KMS-11 (cell line): ENCODE data around the gene ZNF92.
"Not testable (repeated sequence)": the region's sequence is repeated elsewhere in the genome, so short reads cannot be mapped to it uniquely, and the experiment has no call there.

ENCODE experiments used
- H2AFZ ChIP-seq: fragments of 200-600 bp; sonication (generic); 2 replicates; pipeline ENCODE4 v1.6.1; 2016; ENCODE audit warnings: antibody characterized with exemption, mixed run types, low read depth
- H3K27ac ChIP-seq: fragments of 200-600 bp; sonication (generic); 2 replicates; pipeline ENCODE4 v1.6.1; 2016; ENCODE audit warnings: mild to moderate bottlenecking, mixed run types
- H3K27me3 ChIP-seq: fragments of 200-600 bp; sonication (generic); 2 replicates; pipeline ENCODE4 v1.6.1; 2017; ENCODE audit warnings: mild to moderate bottlenecking, low read depth, mixed run types, moderate library complexity; ENCODE audit not compliant: insufficient read depth
- H3K36me3 ChIP-seq: fragments of 200-600 bp; sonication (generic); 2 replicates; pipeline ENCODE4 v1.6.1; 2017; ENCODE audit warnings: mild to moderate bottlenecking, mixed run types; ENCODE audit not compliant: insufficient read depth
- H3K4me1 ChIP-seq: fragments of 200-600 bp; sonication (generic); 2 replicates; pipeline ENCODE4 v1.6.1; 2016; ENCODE audit warnings: mild to moderate bottlenecking, low read depth, mixed run types; ENCODE audit not compliant: poor library complexity, severe bottlenecking
- H3K4me2 ChIP-seq: fragments of 200-600 bp; sonication (generic); 2 replicates; pipeline ENCODE4 v1.7.0; 2016; ENCODE audit warnings: mild to moderate bottlenecking, mixed run types
- H3K4me3 ChIP-seq: fragments of 200-600 bp; sonication (generic); IDR thresholded peaks from 2 replicates; pipeline ENCODE4 v1.6.1; 2017; ENCODE audit warnings: low read depth, low read length, mixed read lengths; ENCODE audit not compliant: insufficient read depth
- H3K79me2 ChIP-seq: fragments of 200-600 bp; sonication (generic); 2 replicates; pipeline ENCODE4 v1.6.1; 2016; ENCODE audit warnings: low read depth, mixed run types; ENCODE audit not compliant: insufficient read depth
- H3K9ac ChIP-seq: fragments of 200-600 bp; sonication (generic); 2 replicates; pipeline ENCODE4 v1.6.1; 2016; ENCODE audit warnings: mild to moderate bottlenecking, mixed run types
- H4K20me1 ChIP-seq: fragments of 200-600 bp; sonication (generic); 2 replicates; pipeline ENCODE4 v1.6.1; 2016; ENCODE audit warnings: mild to moderate bottlenecking, mixed run types; ENCODE audit not compliant: insufficient read depth
- CTCF ChIP-seq: fragments of 200-600 bp; sonication (generic); conservative IDR thresholded peaks from 2 replicates; pipeline ENCODE4 v1.6.1; 2017; ENCODE audit warnings: low read depth, mild to moderate bottlenecking, antibody characterized with exemption, low read length, moderate library complexity, mixed read lengths

Gene ZNF92

DNA sequence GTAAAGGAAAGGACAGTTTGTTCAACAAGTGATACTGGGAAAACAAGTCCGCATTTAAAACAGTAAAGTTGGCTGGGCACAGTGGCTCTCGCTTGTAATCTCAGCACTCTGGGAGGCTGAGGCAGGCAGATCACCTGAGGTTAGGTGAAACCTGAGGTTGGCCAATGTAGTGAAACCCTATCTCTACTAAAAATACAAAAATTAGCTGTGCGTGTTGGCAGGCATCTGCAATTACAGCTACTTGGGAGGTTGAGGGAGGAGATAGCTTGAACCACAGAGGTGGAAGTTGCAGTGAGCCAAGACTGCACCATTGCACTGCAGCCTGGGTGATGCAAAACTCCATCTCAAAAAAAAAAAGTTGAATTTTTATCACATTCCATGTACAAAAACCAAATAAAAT lies 35.7 kb downstream of the ZNF92 start:
- H3K4me2 ChIP-seq: no peak overlapping the region
- no peaks in the 10 kb centered on the region for H3K36me3 ChIP-seq
- no peaks in the 10 kb centered on the region for H3K4me1 ChIP-seq
- no peak overlapping the region for H3K4me3 ChIP-seq
- TF ChIP-seq CTCF: no peak
- H3K27ac ChIP-seq: no peak overlapping the region
- no peak overlapping the region for H2AFZ ChIP-seq
- no peaks in the 10 kb centered on the region for H3K27me3 ChIP-seq
- no peak overlapping the region for H3K9ac ChIP-seq
- H3K79me2 ChIP-seq: no peaks in the 10 kb centered on the region
- no peaks in the 10 kb centered on the region for H4K20me1 ChIP-seq

- no peaks in the 10 kb centered on the region for H4K20me1 ChIP-seq
- no peaks in the 10 kb centered on the region for H3K36me3 ChIP-seq
- H2AFZ ChIP-seq: no peak overlapping the region
- no peak overlapping the region for H3K9ac ChIP-seq
- H3K4me2 ChIP-seq: no peak overlapping the region
- no peak for TF ChIP-seq CTCF
- no peak overlapping the region for H3K4me3 ChIP-seq
- H3K27ac ChIP-seq: no peak overlapping the region
- no peaks in the 10 kb centered on the region for H3K79me2 ChIP-seq
- H3K27me3 ChIP-seq: no peaks in the 10 kb centered on the region
- no peaks in the 10 kb centered on the region for H3K4me1 ChIP-seq
Observed at GRCh38 chr7:65411249-65411648, 37.6 kb downstream of the ZNF92 start.

- no peak for TF ChIP-seq CTCF
- Histone ChIP-seq H3K79me2 (no peaks in the 10 kb centered on the region), H4K20me1 (no peaks in the 10 kb centered on the region), H3K36me3 (no peaks in the 10 kb centered on the region), H3K27me3 (no peaks in the 10 kb centered on the region), H3K4me1 (no peaks in the 10 kb centered on the region), H3K4me2 (no peak overlapping the region), H3K9ac (no peak overlapping the region), H3K4me3 (no peak overlapping the region), H2AFZ (no peak overlapping the region), H3K27ac (no peak overlapping the region)
Observed at GRCh38 chr7:65422670-65423069, 49.0 kb downstream of the ZNF92 start.

DNA sequence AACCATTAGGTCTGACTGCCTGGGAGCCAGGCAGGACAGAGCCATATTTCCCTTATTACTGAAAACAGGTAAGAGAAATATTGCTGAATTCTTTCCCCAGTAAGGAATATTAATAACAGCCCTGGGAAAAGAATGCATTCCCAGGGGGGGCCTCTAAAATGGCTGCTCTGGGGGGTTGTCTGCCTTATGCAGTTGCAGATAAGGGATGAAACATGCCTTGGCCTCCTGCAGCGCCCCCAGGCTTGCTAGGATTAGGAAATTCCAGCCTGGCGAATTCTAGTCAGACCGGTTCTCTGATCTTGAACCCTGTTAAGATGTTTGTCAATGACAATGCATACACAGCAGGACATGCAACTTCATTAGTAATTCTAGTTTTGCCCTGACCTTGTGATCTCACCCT lies 49.6 kb downstream of the ZNF92 start:
- H4K20me1 ChIP-seq, H3K27me3 ChIP-seq, H3K9ac ChIP-seq, H3K79me2 ChIP-seq, H3K4me3 ChIP-seq, H3K4me2 ChIP-seq, H2AFZ ChIP-seq, H3K36me3 ChIP-seq, H3K4me1 ChIP-seq, H3K27ac ChIP-seq: not testable (repeated sequence)

GRCh38 chr7:65429642-65430343 lies 56.1 kb downstream of the ZNF92 start:
- Histone ChIP-seq H3K4me1 (no peaks in the 10 kb centered on the region), H3K9ac (no peak overlapping the region), H3K4me3 (no peak overlapping the region), H4K20me1 (no peaks in the 10 kb centered on the region), H3K27me3 (no peaks in the 10 kb centered on the region), H3K27ac (no peak overlapping the region), H2AFZ (no peak overlapping the region), H3K4me2 (no peak overlapping the region), H3K79me2 (no peaks in the 10 kb centered on the region), H3K36me3 (no peaks in the 10 kb centered on the region)
- TF ChIP-seq CTCF: no peak
